RCC 7860 (cell line): ENCODE data around the gene RCC2.
"Not testable (repeated sequence)": the region's sequence is repeated elsewhere in the genome, so short reads cannot be mapped to it uniquely, and the experiment has no call there.

Experiments used
- DNase-seq: peaks from one replicate; pipeline ENCODE4 v3.0.0-alpha.2; 2015; ENCODE audit warnings: low spot score
- FAIRE-seq: peaks from 2 replicates; lab custom pipeline; 2012; peaks lifted over from hg19 to GRCh38; lab: Jason Lieb, UNC

The RCC2 gene

GRCh38 chr1:17439250-17440073 is at the start of gene RCC2:
Gene RCC2, minus strand, starts transcription at chr1:17439677. Its CDS starts 1,163 bp downstream, at chr1:17438514.
- FAIRE-seq, result no peak
- peak; percentile 80 for DNase-seq

DNA sequence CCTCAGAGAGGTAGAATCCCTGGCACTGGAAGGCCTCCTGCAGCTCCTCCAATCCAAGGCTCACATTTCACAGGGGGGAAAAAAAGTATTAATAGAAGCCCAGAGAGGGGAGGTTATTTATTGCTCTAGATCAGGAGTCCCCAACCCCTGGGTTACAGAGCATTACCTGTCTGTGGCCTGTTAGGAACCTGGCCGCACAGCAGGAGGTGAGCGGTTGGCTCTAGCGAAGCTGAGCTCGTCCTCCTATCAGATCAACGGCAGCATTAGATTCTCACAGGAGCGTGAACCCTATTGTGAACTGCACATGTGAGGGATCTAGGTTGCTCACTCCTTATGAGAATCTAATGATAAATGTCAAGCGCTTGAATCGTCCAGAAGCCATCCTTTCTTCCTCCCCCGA is 46.8 kb upstream of the RCC2 start:
- FAIRE-seq (no peak), DNase-seq (no peak)

- DNase-seq (no peak), FAIRE-seq (no peak)
Observed at GRCh38 chr1:17485281-17485680, 45.8 kb upstream of the RCC2 start.

- not testable (repeated sequence) for DNase-seq, FAIRE-seq
Observed at GRCh38 chr1:17481981-17482380, 42.5 kb upstream of the RCC2 start.

GRCh38 chr1:17480846-17481245 is 41.4 kb upstream of the RCC2 start:
- FAIRE-seq, result no peak
- no peak for DNase-seq

- peak; percentile 66 for DNase-seq
- FAIRE-seq, result no peak
Observed at GRCh38 chr1:17475752-17476151, 36.3 kb upstream of the RCC2 start.

- FAIRE-seq, DNase-seq: not testable (repeated sequence)
Observed at GRCh38 chr1:17474836-17475555, 35.5 kb upstream of the RCC2 start.

DNA sequence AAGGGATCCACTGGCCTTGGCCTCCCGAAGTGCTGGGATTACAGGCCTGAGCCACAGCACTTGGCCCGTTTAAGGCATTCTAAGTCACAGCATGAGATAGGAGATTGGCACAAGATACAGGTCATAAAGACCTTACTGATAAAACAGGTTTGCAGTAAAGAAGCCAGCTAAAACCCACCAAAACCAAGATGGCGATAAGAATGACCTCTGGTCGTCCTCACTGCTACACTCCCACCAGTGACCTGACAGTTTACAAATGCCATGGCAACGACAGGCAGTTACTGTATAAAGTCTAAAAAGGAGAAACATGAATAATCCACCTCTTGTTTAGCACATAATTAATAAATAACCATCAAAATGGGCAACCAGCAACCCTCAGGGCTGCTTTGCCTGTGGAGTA is 33.3 kb upstream of the RCC2 start:
- DNase-seq (no peak), FAIRE-seq (no peak)

- FAIRE-seq, result no peak
- DNase-seq, result no peak
Observed at GRCh38 chr1:17471393-17471792, 31.9 kb upstream of the RCC2 start.

DNA sequence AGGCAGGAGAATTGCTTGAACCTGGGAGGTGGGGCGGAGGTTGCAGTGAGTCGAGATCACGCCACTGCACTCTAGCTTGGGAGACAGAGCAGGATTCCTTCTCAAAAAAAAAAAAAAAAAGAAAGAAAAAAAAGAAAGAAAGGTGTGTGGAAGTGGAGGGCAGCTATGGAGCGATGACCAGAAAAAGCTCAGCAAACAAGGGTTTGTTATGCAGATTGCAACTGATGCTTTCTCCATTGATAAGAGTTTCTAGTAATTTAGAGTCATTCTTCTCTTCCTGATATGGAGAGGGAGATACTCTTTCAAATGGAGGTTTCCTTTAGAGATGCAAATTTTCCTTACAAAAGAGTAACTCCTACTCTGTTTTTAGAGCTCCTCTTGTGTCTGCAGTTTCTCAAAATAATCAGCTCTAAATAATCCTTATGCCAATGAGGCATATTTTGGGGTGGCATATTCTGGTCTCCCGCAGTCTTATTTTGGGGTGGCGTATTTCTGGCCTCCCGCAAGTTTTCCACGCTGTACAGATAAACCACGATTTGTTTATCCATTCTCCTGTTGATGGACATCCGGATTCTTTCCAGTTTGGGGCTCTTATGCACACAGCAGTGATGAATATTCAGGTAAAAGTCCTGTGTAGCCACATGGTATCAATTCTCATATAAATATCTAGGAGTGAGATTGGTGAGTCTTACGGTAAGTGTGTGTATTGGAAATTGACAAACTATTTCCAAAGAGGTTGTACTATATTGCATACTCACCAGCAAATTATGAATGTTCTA is 30.7 kb upstream of the RCC2 start:
- no peak for FAIRE-seq
- no peak for DNase-seq

DNA sequence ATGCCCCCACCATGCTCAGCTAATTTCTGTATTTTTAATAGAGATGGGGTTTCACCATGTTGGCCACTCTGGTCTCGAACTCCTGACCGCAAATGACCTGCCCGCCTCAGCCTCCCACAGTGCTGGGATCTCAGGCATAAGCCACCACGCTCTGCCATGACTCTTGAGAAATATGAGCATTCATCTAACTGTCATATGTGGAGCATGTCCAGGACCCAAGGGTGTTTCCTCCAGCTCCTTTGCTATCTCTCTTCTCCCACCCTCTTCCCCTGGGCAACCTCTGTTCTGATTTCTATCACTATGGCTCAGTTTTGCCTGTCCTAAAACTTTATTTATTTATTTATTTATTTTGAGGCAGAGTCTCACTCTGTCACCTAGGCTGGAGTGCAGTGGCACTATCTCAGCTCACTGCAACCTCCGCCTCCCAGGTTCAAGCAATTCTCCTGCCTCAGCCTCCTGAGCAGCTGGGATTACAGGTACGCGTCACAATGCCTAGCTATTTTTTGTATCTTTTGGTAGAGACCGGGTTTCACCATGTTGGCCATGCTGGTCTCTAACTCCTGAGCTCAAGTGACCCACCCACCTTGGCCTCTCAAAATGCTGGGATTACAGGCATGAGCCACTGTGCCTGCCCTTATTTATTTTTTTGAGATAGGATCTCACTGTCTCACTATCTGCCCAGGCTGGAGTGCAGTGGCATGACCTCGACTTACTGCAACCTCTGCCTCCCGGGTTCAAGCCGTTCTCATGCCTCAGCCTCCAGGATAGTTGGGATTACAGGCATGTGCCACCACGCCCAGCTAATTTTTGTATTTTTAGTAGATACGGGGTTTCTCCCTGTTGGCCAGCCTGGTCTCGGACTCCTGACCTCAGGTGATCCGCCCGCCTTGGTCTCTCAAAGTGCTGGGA is 29.1 kb upstream of the RCC2 start:
- DNase-seq, FAIRE-seq: not testable (repeated sequence)

DNA sequence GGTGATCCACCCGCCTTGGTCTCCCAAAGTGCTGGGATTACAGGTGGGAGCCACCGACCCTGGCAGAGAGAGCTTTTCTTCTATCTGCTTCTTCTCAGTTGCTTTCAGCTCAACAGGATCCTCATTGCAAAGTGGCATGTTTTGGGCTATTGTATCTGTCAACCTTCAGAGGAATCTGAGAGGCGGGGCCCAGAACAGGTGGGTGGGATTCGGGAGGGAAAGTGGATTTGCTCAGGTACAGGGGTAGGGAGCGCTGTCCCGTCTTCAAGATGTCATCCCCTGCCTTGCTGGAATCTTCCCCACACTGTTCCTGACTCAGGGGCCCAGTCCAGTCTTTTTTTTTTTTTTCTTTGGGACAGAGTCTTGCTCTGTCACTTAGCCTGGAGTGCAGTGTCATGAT is 26.9 kb upstream of the RCC2 start:
- DNase-seq, result no peak
- no peak for FAIRE-seq

GRCh38 chr1:17465228-17465627 is 25.8 kb upstream of the RCC2 start:
- DNase-seq, result no peak

DNA sequence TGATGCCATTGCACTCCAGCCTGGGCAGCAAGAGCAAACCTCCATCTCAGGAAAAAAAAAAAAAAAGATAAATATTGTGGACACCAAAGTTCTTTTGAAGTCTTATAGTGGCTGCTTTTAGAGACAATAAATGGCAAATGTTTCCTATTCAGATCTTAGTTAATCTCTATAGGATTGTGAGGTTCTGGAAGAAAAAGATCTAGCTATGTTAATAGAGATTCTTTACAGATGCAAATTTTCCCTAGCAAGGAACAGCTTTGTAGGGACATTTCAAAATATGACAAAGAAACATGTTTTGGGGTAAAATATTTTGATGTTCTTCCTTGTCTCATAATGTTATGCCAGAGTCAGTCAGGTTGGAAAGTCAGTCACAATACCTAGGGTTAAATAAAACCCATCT is 24.5 kb upstream of the RCC2 start:
- DNase-seq, result no peak
- FAIRE-seq, result no peak

More at GRCh38 chr1:17465228-17465627, 25.8 kb upstream of the RCC2 start:
- FAIRE-seq, result no peak

DNA sequence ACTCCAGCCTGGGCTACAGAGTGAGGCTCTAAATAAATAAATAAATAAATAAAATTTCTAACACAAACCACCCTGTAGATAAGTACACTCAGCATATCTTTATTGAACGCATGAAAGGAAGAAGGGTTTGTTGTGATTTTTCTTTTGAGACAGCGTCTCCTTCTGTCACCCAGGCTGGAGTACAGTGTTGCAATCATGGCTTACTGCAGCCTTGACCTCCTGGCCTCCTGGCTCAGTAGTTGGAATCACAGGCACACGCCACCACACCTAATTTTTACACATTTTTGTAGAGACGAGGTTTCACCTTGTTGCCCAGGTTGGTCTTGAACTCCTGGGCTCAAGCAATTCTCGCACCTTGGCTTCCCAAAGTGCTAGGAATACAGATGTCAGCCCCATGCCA is 23.2 kb upstream of the RCC2 start:
- FAIRE-seq (no peak), DNase-seq (no peak)

- DNase-seq (peak; percentile 34), FAIRE-seq (no peak)
Observed at GRCh38 chr1:17460219-17460618, 20.7 kb upstream of the RCC2 start.

- no peak for FAIRE-seq
- no peak for DNase-seq
Observed at GRCh38 chr1:17458794-17459193, 19.3 kb upstream of the RCC2 start.

- FAIRE-seq (no peak), DNase-seq (no peak)
Observed at GRCh38 chr1:17452686-17453085, 13.2 kb upstream of the RCC2 start.

DNA sequence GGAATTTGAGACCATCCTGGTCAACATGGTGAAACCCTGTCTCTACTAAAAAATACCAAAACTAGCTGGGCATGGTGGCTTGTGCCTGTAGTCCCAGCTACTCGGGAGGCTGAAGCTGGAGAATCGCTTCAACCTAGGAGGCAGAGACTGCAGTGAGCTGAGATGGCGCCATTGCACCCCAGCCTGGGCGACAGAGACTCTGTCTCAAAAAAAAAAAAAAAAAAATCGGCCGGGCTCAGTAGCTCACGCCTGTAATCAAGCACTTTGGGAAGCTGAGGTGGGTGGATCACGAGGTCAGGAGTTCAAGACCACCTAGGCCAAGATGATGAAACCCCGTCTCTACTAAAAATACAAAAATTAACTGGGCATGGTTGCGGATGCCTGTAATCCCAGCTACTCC is 12.7 kb upstream of the RCC2 start:
- not testable (repeated sequence) for DNase-seq, FAIRE-seq

DNA sequence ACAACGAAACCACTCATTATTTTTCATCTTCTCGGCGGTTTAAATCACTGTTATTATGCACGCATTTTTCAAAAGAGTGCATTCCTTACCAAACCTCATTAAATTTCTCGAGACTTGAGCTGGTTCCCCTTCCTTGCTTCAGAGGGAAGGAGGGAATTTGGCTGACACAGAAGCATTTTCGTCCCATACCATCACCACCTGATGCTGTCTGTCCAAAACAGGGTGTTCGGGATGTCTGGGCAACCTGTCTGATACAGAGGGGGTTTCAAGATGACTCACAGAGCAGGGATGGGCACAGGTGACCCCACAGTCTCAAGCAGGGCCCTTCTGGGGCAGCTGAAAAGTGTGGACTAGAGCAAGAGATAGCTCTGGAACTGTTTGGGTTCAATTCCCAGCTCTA is 12.3 kb upstream of the RCC2 start:
- FAIRE-seq (no peak), DNase-seq (no peak)
